HG02763 (cell line): Measurements from ENCODE around the gene STAT5B.
"Not testable (repeated sequence)": the region's sequence is repeated elsewhere in the genome, so short reads cannot be mapped to it uniquely, and the experiment has no call there.

Experiments used
- ATAC-seq: cut with Tn5 transposase; IDR thresholded peaks from one replicate; pipeline ENCODE4 v1.9.1; 2021; ENCODE audit warnings: mild to moderate bottlenecking, moderate library complexity; ENCODE audit not compliant: unreplicated experiment

Gene STAT5B

GRCh38 chr17:42198897-42199296 is 77.3 kb downstream of the STAT5B start:
- no peak for ATAC-seq

GRCh38 chr17:42197564-42198156 is 78.5 kb downstream of the STAT5B start:
- no peak for ATAC-seq

- peak; percentile 88 for ATAC-seq
These were observed 82.0 kb downstream of the STAT5B start, which contains the start of gene GHDC for GRCh38 chr17:42193969-42194899. Gene GHDC, minus strand, starts transcription at chr17:42194494. Its CDS starts 913 bp downstream, at chr17:42193581.

GRCh38 chr17:42193216-42193968 is 82.8 kb downstream of the STAT5B start:
- ATAC-seq, result no peak

- ATAC-seq, result no peak
These were observed 83.7 kb downstream of the STAT5B start for GRCh38 chr17:42192189-42193126.

GRCh38 chr17:42191275-42191608 is 84.9 kb downstream of the STAT5B start:
- ATAC-seq, result no peak

GRCh38 chr17:42190491-42191274 is 85.5 kb downstream of the STAT5B start:
- no peak for ATAC-seq

GRCh38 chr17:42189651-42189965 is 86.6 kb downstream of the STAT5B start:
- ATAC-seq, result no peak

- ATAC-seq, result no peak
These were observed 87.2 kb downstream of the STAT5B start for GRCh38 chr17:42188749-42189650.

- no peak for ATAC-seq
These were observed 88.4 kb downstream of the STAT5B start for GRCh38 chr17:42187833-42188232.

- not testable (repeated sequence) for ATAC-seq
These were observed 90.0 kb downstream of the STAT5B start for GRCh38 chr17:42186191-42186590.

- ATAC-seq, result no peak
These were observed 90.6 kb downstream of the STAT5B start for GRCh38 chr17:42185621-42185930.

GRCh38 chr17:42184713-42185620 is 91.2 kb downstream of the STAT5B start, which contains the start of gene HCRT:
Gene HCRT, minus strand, starts transcription at chr17:42185452. Its CDS starts 87 bp downstream, at chr17:42185365.
- ATAC-seq, result no peak

GRCh38 chr17:42183741-42184711 is 92.2 kb downstream of the STAT5B start:
- ATAC-seq, result peak; percentile 67

- ATAC-seq, result no peak
These were observed 93.1 kb downstream of the STAT5B start for GRCh38 chr17:42182927-42183734.

- ATAC-seq, result no peak
These were observed 94.4 kb downstream of the STAT5B start for GRCh38 chr17:42181851-42182207.
